DMS53 treated with DMSO at 0.1 percent for 48 hours (cell line): ENCODE results near the gene PLEKHH3.

ENCODE experiments used
- DNase-seq: peaks from one replicate; lab custom pipeline; 2025; ENCODE audit not compliant: unreplicated experiment; lab: John Stamatoyannopoulos, UW

Gene PLEKHH3, protein sequence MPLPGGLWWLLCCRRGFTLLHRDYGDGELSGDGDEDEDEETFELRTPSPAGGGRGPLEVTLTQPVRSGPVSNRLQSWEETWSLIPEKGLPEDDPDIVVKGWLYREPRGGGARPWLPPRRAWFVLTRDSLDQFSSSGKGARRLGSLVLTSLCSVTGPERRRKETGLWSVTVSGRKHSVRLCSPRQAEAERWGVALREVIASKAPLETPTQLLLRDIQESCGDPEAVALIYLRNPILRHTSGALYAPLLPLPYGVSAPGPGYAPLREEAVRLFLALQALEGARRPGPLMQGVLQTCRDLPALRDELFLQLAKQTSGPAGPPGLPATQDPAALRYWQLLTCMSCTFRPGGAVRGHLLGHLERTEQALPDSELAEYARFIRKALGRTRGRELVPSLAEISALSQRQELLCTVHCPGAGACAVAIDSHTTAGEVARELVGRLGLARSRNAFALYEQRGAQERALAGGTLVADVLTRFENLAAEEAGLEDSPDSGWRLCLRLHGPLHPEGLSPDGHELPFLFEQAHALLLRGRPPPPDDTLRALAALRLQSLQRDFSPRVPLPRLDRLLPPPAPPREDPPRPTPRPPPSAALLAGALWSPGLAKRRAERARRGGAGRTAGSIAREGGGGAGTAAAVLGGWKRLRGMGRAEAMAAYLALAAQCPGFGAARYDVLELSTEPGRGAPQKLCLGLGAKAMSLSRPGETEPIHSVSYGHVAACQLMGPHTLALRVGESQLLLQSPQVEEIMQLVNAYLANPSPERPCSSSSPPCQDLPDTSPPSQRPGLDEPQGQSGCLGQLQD

DNA sequence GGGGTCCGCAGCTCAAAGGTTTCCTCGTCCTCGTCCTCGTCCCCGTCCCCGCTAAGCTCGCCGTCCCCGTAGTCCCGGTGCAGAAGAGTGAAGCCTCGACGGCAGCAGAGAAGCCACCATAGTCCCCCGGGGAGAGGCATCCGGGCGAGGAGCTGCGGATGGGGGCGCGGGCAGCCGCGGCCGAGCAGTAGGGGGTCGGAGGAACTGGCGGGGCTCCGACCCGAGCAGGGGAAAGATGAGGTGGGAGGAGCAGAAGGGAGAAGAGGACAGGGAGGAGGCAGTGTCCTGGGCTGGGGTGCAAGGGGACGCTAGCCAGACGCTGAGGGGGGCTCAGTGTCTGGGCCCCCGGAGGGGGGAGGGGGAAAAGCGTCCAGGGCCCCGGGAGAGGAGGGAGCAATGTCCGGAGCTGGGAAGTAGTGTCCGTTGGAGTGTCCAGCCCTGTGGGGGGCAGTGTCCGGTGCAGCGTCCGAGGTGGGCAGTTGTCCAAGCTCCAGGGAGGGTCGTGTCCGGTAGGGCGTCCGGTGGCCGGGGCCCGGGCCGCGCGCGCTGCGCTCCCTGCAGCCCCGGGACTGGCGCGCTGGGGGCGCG is at the start of gene PLEKHH3:
TSS of gene PLEKHH3 (minus strand) at position 571 of the 588 bp plus-strand sequence. CDS start at position 140, 431 bp downstream.
- no peak for DNase-seq

DNA sequence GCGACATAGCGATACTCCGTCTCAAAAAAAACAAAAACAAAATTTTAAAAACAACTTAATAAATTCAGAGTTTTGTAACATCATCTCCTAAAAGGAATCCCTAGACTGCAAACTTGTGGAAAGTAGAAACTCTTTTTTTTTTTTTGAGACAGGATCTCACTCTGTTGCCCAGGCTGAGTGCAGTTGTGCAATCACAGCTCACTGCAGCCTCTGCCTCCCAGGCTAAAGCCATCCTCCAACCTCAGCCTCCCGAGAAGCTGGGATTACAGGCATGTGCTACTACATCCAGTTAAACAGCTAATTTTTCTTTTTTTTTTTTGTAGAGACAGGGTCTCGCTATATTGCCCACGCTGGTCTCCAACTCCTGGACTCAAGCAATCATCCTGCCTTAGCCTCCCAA is 48.3 kb upstream of the PLEKHH3 start:
- DNase-seq: no peak

DNA sequence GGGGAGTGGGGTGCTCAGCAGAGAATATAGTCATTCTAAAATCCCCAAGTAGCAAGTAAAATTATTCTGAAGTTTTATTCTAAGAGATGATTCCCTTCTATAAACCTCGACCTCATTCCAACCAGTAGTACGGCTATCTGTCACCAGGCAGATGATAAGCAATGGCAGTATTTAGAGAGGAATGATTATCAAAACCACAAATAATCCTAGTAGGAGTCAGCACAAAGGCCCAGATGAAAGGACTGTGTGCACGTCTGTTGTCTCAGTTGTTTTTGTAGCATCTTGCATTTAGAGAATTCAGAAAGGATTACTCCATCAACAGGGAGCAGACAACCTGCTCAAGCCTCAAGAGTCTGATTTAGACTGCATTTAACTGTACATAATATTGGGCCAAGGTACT is 46.8 kb upstream of the PLEKHH3 start:
- no peak for DNase-seq

DNA sequence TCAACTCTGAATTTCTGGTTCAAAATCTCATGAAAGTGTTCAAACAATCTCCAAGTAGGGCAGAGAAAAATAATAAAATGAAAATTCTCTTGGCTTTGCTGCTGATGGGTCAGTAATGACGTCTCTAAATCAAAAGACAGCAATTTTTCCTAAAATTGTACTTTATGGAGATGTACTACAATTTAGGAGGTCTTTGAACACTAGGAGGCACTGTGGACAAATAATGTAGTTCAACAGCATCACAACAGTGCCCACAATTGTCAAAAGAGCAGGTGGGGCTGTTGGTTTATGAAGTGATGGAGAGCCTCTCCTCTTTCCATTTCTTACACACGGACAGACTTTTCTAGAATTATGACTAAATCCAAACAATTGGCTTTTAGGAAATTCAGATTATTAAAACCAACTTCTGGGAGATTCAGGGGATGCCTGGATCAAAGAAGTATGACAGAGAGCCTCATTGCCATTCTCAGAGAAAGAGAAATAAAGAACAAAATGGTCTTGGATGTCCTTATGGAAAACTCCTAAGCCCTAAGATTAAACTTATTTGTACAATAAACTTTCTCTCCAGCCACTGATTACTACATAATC is 44.3 kb upstream of the PLEKHH3 start:
- peak; percentile 74 for DNase-seq

DNA sequence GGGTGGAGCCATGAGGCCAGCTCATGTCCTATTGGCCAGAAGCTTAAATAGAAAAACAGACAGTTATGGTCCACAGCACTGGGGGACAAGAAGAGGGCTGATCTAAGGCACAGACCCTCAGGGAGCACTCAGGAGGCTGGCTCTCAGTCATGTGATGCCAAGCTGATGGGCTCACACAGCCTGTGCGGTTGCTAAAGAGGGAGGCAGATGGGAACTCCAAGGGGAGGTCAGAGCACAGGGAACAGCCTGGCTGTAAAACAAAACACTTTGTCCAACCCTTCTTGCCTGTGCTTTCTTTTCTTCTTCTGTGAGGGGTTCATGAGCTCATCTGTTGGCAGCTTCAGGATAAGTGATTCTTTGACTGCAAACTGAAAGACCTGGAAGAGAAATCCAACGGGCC is 32.8 kb upstream of the PLEKHH3 start:
- DNase-seq: no peak

DNA sequence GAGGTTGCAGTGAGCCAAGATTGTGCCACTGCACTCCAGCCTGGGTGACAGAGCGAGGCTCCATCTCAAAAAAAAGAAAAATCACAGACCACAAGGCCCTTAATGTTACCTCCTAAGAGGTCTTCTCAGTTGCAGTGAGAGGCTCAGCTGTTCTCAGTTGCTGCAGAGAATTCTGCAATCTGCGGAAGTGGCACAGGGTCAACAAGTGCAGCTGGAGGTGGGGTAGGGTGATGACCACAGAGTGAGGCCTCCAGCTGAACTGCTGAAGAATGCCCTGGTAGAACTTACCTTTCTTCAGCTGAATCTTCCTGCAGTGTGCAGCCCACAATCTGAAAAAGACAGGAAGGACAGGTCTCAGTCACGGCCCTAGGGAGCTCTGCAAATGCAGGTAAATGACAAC is 31.8 kb upstream of the PLEKHH3 start:
- no peak for DNase-seq

DNA sequence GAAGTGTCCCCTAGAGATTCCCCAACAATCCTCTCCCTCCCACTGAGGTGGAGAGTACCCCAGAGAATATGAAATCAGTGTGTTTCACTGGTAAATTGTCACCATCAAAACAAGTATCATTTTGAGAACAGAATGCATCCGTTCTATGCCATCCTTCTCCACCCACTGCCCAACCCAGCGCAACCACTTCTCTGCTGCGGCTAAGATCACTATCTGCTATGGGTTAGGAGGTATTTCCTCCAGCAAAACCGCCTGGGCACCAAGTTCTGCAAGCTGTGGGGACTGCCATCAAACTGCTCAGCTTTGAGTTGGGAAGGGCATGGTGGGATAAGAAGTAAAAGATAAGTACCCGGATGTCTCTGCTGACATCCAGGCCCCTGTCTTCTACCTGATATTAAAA is 29.9 kb upstream of the PLEKHH3 start:
- no peak for DNase-seq

DNA sequence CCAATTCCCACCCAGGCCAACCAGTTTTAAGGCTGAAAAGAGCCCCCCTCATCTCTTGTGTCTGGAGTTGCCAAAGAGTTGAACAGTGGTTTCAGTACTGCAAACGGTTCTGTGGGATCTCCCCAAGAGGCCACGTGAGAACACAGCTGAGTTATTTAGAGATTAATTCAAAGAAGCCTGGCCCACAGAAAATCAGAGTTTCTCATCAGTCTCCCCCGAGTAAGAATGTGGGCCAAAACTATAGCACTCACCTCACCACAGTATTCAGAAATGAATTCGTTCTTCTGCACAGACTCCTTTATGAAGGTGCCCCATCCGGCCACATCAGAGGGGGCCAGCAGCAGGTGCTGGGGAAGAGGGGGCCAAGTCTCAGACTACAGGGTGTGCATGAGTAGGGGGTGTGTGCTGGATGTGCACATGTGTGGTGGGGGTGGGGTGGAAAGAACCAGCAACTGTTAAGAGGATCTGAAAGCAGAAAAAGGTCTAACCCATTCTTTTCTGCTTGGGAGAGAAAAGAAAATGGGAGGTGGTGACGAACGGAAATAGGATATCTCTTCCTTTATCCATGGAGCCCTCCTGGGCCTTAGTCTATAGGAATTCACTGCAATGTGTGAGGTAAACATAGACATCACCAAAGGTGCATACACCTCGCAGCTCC is 28.2 kb upstream of the PLEKHH3 start:
- DNase-seq: no peak

DNA sequence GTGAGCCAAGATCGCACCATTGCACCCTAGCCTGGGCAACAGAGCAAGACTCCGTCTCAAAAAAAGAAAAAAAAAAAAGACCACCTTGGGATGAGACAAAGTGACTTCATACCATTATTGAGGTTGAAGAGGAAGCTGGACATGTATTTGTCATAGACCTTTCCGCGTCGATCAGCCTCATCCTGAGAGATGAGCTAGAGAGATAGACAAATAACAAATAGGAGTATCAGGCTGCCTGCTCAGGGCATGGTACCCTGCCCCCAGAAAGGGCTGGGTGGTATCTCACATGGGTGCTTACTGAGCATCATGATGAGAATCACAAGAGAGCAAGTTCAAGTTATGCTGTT is 27.7 kb upstream of the PLEKHH3 start:
- no peak for DNase-seq

DNA sequence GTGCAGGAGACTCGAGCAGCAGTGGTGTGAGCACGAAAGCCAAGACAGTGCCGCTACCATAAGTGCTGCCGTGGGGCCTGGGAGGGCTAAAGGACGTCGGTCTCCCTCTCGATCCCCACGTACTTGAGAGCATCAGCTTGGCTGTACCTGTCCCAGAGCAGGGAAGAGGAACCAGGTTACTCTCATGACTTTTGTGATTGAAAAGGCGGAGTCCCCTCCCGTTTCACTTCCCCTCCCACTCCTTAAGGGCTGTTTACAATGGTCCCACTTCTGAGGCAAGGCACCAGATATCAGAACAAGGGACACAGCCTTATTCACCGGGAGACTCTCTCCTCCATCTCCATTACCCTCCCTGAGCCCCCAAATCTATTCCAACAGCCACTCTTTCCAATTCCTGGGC is 25.7 kb upstream of the PLEKHH3 start:
- no peak for DNase-seq

DNA sequence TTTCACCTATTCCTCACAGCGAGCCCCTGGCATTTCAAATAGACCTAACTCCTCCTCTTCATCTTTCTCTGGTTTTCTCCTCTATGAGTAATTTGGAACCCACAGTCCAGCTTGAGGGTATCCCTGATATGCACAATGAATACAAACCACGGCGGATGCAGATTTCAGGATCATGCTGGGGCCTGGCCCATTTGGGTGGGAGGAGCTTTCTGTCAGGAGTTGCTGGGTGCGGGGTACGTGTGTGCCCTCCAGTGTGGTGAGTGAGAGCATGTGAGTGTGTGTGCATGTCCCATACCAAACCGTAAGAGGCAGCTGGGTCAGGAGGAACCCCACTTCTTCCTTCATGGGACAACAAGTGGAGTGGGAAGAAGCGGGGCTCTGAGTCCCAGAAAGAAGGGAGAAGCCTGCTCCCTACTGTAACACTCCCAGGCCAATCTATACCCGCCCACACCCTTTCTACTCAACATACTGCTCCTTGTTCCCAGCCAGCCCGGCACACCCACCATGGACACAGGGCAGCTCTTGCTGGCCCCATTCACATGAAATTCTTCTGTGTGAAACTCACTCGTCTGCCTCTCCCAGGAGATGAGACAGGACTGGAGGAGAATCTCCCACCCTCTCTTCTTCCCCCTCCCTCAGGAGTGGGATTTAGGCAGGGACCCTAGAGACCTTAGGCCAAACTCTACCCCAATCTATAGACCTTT is 23.9 kb upstream of the PLEKHH3 start:
- no peak for DNase-seq

DNA sequence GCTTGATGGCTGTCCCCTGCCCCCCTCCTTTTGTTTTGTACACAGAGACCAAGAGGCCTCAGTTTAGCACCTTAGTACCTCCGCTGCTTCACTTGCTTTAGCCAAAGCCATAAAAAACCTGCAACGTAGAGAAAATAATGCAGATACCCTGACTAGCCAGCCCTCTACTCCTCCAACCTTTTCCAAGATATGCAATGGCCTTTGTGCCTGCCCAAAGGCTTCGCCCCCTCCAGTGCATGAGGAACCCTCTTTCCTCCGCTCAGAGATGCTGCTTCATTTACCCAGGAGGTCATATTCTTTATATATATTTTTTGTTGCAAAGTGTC is 22.6 kb upstream of the PLEKHH3 start:
- DNase-seq: no peak

DNA sequence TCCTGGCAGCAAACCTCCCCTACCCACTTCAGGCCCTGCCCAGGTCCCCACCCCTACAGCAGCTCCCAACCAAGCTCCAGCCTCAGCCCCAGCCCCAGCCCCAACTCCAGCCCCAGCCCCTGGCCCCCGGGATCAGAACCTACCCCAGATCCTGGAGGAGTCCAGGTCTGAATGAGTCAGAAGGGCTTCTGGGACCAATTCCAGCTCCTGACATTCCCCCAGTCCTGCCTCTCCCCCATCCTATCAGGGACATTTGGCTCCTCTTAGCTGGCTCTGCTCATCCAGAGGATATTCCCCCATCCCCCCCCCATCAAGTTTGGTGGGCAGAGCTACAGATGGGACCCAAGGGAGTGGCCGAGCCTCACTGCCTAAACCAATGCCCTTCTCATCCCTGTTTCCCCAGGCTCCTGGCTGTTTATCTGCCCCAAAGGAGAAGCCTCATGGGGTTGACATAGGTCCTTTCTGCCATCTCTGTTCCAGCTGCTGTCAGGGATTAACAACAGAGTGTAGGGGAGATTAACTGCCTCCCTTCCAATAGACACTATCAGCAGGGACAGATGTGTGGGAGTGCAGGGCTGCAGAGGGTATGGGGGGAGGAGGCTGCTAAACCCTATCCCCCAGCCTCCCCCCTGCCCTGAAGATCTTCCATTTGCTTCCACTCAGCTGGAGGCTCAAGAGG is 22.1 kb upstream of the PLEKHH3 start:
- no peak for DNase-seq

DNA sequence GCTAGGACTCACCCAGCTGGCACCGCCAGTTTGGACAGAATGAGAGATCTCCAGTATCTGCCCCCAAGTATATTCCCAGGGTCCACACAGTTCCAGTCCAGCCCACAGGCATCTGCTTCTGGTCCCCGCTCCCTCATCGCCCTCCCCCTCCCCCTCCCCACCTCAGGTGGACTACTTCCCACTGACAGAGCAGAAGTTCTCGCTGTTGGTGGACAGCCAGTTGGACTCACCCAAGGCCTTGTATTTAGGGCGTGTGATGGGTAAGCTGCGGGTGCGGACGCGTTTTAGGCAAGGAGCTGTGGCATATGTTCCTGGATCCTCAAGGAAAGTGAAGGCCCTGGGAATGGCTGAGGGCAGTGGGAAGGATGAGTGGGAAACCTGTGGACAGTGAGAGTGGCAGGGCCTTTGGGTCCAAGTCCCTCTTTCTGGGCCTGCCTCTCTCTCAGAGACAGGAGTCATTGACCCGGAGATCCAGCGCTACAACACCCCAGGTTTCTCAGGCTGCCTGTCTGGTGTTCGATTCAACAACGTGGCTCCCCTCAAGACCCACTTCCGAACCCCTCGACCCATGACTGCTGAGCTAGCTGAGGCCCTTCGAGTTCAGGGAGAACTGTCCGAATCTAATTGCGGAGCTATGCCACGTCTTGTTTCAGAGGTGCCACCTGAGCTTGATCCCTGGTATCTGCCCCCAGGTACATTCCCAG is 20.5 kb upstream of the PLEKHH3 start:
- no peak for DNase-seq

DNA sequence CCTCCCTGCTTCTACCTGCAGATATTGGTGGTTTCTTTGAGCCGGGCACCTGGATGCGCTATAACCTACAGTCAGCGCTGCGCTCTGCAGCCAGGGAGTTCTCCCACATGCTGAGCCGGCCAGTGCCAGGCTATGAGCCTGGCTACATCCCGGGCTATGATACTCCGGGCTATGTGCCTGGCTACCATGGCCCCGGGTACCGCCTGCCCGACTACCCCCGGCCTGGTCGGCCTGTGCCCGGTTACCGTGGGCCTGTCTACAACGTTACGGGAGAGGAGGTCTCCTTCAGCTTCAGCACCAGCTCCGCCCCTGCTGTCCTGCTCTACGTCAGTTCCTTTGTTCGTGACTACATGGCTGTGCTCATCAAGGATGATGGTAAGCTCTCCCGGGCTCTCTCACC is 18.7 kb upstream of the PLEKHH3 start:
- DNase-seq: no peak

DNA sequence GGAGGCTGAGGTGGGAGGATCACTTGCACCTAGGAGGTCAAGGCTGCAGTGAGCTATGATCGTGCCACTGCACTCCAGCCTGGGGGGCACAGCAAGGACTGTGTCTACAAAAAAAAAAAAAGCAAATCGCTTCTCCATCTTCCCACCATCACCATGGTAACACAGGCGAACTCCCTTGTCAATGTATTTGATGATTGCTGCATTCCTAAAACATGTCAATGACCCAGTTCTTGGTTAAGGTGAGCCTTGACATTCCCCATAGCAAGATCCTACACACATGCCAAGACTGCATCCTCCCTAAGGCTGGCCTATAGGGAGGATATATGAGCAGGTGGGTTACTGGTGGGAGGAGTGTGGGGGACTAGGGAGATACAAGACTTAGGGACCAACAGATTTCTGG is 17.7 kb upstream of the PLEKHH3 start:
- no peak for DNase-seq

DNA sequence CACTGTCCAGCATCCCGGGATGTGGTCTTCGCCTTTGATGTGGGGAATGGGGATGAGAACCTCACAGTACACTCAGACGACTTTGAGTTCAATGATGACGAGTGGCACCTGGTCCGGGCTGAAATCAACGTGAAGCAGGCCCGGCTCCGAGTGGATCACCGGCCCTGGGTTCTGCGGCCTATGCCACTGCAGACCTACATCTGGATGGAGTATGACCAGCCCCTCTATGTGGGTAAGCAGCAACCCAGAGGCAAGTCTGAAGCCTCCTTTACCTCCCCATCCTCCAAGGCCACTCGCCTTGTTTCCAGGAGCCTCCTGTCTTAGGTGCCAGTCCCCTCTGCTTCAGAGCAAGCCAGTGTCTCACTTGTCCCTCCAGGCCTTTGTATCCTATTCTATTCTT is 15.7 kb upstream of the PLEKHH3 start:
- DNase-seq: no peak

DNA sequence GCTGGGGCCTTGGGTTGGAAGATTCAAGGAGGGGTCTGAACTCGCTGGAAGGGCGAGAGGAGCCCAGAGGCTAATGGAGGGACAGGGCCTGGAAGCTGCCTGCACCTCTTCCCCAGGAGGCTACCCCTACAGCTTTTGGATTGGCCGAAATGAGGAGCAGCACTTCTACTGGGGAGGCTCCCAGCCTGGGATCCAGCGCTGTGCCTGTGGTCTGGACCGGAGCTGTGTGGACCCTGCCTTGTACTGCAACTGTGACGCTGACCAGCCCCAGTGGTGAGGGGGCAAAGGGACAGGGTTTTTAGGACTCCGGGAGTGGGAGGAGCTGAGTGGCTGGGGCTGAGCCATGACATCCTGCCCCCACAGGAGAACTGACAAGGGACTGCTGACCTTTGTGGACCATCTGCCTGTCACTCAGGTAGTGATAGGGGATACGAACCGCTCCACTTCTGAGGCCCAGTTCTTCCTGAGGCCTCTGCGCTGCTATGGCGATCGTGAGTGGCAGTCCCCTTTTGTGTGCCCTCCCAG is 14.3 kb upstream of the PLEKHH3 start:
- no peak for DNase-seq

DNA sequence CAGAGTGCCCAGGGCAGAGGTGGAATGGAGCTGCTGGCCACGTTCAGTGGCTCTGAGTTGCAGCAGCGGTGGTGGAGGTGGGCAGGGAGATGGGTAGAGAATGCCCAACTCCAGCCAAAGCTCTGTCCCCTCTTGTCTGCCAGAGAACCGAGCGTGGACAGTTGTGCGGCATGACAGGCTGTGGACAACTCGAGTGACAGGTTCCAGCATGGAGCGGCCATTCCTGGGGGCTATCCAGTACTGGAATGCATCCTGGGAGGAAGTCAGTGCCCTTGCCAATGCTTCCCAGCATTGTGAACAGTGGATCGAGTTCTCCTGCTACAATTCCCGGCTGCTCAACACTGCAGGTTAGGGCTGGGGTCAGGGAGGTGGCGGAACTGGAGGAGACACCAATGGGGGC is 13.8 kb upstream of the PLEKHH3 start:
- no peak for DNase-seq
